ENCODE measurements around the gene TCERG1L. TPM values are rescaled to one million over a fixed set of nuclear protein-coding genes. Genes with fewer than 3 reads are reported as not detected.
"Not testable (repeated sequence)": the region's sequence is repeated elsewhere in the genome, so short reads cannot be mapped to it uniquely, and the experiment has no call there.

TCERG1L gene
- total RNA-seq, 1 experiment from 2014 or later: not detected

- BruUV-seq (replicated peaks): no TSS peak
- no peak for DNase-seq
- ChIA-PET CTCF (no interaction called here), POLR2A (ENCODE audit: unreplicated experiment) (no interaction called here)
- peaks cover 38% of the 10 kb centered on the region for H3K27me3 ChIP-seq (ENCODE audit: insufficient read depth, low read depth)
- H3K36me3 ChIP-seq (ENCODE audit: low read depth): no peaks in the 10 kb centered on the region
- H3K9me2 ChIP-seq (ENCODE audit: insufficient read depth): no peaks in the 10 kb centered on the region
- no peaks in the 10 kb centered on the region for H3K79me2 ChIP-seq (ENCODE audit: low read depth)
- H3K27ac ChIP-seq: no peak overlapping the region
- peaks cover 3% of the 10 kb centered on the region; the same call in 1 of the 2 replicates for H3F3A ChIP-seq (ENCODE audit: insufficient read depth, low read depth)
- no peak for TF ChIP-seq EZH2 (IDR thresholded peaks at IDR 0.05; ENCODE audit: low read depth)
- TF ChIP-seq, protein P1, sequence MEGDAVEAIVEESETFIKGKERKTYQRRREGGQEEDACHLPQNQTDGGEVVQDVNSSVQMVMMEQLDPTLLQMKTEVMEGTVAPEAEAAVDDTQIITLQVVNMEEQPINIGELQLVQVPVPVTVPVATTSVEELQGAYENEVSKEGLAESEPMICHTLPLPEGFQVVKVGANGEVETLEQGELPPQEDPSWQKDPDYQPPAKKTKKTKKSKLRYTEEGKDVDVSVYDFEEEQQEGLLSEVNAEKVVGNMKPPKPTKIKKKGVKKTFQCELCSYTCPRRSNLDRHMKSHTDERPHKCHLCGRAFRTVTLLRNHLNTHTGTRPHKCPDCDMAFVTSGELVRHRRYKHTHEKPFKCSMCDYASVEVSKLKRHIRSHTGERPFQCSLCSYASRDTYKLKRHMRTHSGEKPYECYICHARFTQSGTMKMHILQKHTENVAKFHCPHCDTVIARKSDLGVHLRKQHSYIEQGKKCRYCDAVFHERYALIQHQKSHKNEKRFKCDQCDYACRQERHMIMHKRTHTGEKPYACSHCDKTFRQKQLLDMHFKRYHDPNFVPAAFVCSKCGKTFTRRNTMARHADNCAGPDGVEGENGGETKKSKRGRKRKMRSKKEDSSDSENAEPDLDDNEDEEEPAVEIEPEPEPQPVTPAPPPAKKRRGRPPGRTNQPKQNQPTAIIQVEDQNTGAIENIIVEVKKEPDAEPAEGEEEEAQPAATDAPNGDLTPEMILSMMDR (conservative IDR thresholded peaks at IDR 0.05): no peak
- H3K4me2 ChIP-seq: no peak overlapping the region
- H3K9me3 ChIP-seq (ENCODE audit: insufficient read depth, low read depth): no peaks in the 10 kb centered on the region
- H4K20me1 ChIP-seq (ENCODE audit: insufficient read depth): no peaks in the 10 kb centered on the region
- no peak overlapping the region for H3K4me3 ChIP-seq
- intact Hi-C loops (cut with micrococcal nuclease; ENCODE audit: unreplicated experiment): no loop called here
- no peaks in the 10 kb centered on the region for H3K4me1 ChIP-seq (replicated peaks; ENCODE audit: insufficient read depth)
- no peak overlapping the region for H2AFZ ChIP-seq
These were observed 133.8 kb downstream of the TCERG1L start for GRCh38 chr10:131177431-131178327.

- no TSS peak for BruUV-seq (replicated peaks)
- no peak overlapping the region for H3K4me3 ChIP-seq
- no peak overlapping the region for H2AFZ ChIP-seq
- no peak overlapping the region for H3K4me2 ChIP-seq
- no peaks in the 10 kb centered on the region for H3K79me2 ChIP-seq (ENCODE audit: low read depth)
- no peak overlapping the region for H3K27ac ChIP-seq
- H3K9me2 ChIP-seq (ENCODE audit: insufficient read depth): no peaks in the 10 kb centered on the region
- DNase-seq: no peak
- H3F3A ChIP-seq (ENCODE audit: insufficient read depth, low read depth): peaks cover 3% of the 10 kb centered on the region; the same call in 1 of the 2 replicates
- POLR2A ChIA-PET (ENCODE audit: unreplicated experiment): no interaction called here
- no peaks in the 10 kb centered on the region for H3K4me1 ChIP-seq (replicated peaks; ENCODE audit: insufficient read depth)
- CTCF ChIA-PET: no interaction called here
- no peak for TF ChIP-seq EZH2 (IDR thresholded peaks at IDR 0.05; ENCODE audit: low read depth)
- TF ChIP-seq, protein P1 (conservative IDR thresholded peaks at IDR 0.05): no peak
- intact Hi-C loops (cut with micrococcal nuclease; ENCODE audit: unreplicated experiment): no loop called here
- no peaks in the 10 kb centered on the region for H4K20me1 ChIP-seq (ENCODE audit: insufficient read depth)
- H3K36me3 ChIP-seq (ENCODE audit: low read depth): no peaks in the 10 kb centered on the region
- peaks cover 40% of the 10 kb centered on the region for H3K27me3 ChIP-seq (ENCODE audit: insufficient read depth, low read depth)
- no peaks in the 10 kb centered on the region for H3K9me3 ChIP-seq (ENCODE audit: insufficient read depth, low read depth)
These were observed 134.6 kb downstream of the TCERG1L start for GRCh38 chr10:131176907-131177306.

GRCh38 chr10:131176324-131176723, 135.2 kb downstream of the TCERG1L start:
- H3K9me3 ChIP-seq (ENCODE audit: insufficient read depth, low read depth); H3K4me2 ChIP-seq; H4K20me1 ChIP-seq (ENCODE audit: insufficient read depth); H3K4me3 ChIP-seq; CTCF ChIA-PET; POLR2A ChIA-PET (ENCODE audit: unreplicated experiment); H3K9me2 ChIP-seq (ENCODE audit: insufficient read depth); H2AFZ ChIP-seq; H3K79me2 ChIP-seq (ENCODE audit: low read depth); BruUV-seq (replicated peaks); H3K4me1 ChIP-seq (replicated peaks; ENCODE audit: insufficient read depth); H3K36me3 ChIP-seq (ENCODE audit: low read depth); H3F3A ChIP-seq (ENCODE audit: insufficient read depth, low read depth); H3K27ac ChIP-seq; DNase-seq; intact Hi-C loops (cut with micrococcal nuclease; ENCODE audit: unreplicated experiment): not testable (repeated sequence)
- H3K27me3 ChIP-seq (ENCODE audit: insufficient read depth, low read depth): peaks cover 35% of the 10 kb centered on the region

Measured in PC-9 (cell line).